Adipose tissue (tissue), 3 donors: Measurements from ENCODE around the gene NUDT3. TPM values are rescaled to one million over a fixed set of nuclear protein-coding genes. Genes with fewer than 3 reads are reported as not detected.

Experiments
- H3K27ac ChIP-seq: one replicate; pipeline ENCODE4 v1.5.1; 2013; ENCODE audit warnings: low read depth, low read length
- WGBS, 3 donors: extraction: QIAGEN DNeasy Blood & Tissue Kit; methylation state at CpG; one replicate each; pipeline ENCODE4 v1.1.7; 2013; 5-methylcytosine and 5-hydroxymethylcytosine counted together
- polyA plus RNA-seq, 3 donors: library from polyadenylated mRNA; stranded (reverse); fragments of 200-250 nt; gene quantifications; one replicate each; pipeline ENCODE4 v1.2.3, GENCODE V29; 2013
- donor health status: healthy with polysubstance abuse.
- donor health status: Bipolar disorder and iron deficiency.
- donor health status: healthy.

The NUDT3 gene
- polyA plus RNA-seq, 3 donors: 5.8 to 20.7 (median 9.0) TPM

DNA sequence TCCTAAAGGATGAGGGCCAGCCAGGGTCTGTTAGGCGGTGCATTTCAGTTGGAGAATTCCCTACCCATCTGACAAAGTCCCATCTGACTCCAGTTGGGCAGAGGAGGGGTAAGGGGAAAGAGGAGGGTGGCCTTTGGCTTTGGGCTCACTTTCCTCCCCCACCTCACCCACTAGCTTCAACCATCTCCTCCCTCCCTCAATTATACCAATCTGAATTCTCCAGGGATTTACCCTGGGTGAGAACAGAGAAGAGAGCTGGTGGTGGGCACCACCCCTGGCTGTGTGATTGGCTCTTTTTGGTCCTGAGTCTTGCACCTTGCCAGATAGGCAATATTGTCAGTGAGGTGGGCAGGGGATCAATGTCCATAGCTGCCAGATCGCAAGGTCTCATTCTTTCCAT lies 152.6 kb downstream of the NUDT3 start:
- WGBS, 3 donors: 93 to 97% (median 97%) methylated on average over 2 of the region's 2 CpGs
- no peak overlapping the region for H3K27ac ChIP-seq

DNA sequence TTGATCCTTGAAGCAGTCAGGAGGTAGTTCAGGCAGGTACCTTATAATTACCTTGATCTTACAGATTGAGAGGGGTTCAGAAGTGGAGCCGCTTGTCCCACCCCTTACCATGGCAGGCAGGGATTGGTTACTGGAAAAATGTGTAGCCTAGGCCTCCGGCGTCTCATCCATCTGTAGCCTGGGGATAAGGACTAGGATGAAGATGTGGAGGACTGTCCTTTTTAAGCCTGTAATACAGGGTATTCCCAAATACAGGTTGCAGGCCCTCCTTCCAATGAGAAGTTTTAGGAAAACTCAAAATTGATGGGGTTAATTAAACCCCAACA lies 153.0 kb downstream of the NUDT3 start:
- H3K27ac ChIP-seq: no peak overlapping the region
- WGBS, 3 donors: 92 to 96% (median 94%) methylated on average over 3 of the region's 3 CpGs

DNA sequence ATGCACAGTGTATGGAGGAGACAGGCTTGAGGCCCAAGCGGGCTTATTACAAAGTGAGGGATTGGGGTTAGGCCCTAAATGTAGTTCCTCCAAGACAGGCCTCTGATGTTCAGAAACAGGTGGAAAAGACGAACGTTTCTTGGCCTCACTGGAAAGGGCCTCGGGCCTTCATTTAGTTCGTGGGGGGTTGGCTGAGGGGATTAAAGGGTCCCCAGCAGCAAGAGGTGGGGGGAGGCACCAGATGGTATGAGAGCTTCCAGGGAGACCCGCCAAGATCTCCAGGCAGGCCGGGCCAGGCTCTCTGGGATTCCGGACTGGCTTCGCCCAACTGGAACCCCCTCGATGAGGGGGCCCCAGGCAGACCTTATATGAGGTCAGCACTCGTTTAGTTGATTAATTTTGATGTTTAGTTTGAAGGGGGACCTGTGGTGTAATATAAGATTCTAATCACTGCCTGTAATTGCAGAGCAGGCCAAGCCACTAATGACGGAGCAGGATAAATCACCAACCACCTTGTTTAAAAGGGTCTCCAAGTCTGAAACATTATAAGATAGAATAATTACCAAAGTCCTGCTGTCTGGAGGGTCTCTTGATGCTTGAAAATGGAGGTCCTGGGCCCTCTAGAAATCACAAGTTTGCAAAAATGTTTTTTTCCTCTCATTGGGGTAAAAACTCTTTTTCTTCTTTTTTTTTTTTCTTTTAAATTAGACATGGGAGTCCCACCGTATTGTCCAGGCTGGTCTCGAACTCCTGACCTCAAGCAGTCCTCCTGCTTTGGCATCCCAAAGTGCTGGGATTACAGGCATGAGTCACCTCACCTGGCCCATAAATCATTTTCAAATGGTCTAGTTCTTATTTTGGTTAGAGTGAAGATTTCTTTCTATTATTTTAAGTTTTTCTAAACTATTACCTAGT lies 153.6 kb downstream of the NUDT3 start:
- WGBS, 3 donors: 80 to 88% (median 82%) methylated on average over 14 of the region's 14 CpGs
- no peak overlapping the region for H3K27ac ChIP-seq

DNA sequence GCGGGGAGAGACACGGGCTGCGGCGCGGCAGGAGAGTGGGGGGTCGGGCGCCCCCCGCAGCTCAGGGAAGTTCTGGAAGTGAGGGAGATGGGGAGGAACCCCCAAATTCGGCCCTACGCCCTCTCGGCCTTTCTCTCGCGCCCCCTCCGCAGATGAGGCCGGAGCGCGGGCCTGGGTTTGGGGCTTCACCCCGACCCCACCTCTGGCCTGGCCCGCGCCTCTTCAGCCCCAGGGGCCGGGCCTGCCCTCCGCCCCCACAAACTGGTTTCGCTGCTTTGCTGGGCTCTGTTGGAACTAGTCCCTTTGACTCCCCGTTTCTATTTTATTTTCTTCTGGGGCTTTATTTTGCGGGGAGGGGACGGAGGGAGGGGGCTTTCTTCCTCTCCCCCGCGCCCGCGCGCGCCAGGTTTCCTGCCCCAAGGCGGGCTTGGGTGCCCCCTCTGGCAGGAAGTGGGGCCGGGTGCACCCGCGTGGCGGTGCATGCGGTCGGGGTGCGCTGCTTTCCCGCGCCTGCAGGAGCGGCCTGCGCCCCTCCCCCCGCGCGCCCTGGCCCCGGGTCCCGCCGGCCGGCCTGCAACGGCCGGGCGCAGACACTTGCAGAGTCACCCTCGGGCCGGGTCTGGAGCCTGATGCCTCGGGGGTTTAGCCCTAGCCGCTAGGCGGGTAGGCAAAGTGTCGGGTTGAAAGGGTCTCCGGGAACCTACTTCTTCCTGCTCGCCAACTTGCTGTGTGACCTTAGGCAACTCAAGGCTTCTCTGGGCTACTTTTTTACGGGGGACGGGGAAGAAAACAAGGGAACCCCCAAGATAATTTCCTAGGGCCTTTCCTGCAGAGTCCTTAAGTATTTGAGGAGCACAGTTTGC lies 154.5 kb downstream of the NUDT3 start:
- 7 to 10% (median 9%) methylated on average over 48 to 64 of the region's 64 CpGs for WGBS, 3 donors
- H3K27ac ChIP-seq: no peak overlapping the region

DNA sequence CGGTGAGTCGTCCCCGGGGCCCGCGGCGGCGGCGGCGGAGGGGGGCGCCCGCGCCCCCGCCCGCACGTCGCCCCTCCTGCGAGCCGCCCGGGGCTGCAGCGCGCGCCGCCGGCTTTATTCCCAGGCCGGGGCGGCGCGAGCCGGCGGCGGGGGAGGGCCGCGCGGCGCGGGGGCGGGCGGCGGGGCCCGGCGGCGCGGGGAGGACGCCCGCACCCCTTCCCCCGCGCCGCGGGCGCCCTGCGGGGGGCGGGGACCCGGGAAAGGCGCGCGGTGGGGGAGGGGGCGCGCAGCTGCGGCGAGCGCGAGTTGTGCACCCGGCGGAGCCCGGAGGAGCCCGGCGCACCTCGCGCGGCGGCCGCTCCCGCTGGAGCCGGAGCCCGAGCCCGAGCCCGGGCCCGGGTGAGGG lies 155.2 kb downstream of the NUDT3 start:
- WGBS, 3 donors: 0 to 2% methylated on average over 33 to 46 of the region's 78 CpGs; no CpG with 5 or more reads in 1 of the 3 donors
- H3K27ac ChIP-seq: no peak overlapping the region

DNA sequence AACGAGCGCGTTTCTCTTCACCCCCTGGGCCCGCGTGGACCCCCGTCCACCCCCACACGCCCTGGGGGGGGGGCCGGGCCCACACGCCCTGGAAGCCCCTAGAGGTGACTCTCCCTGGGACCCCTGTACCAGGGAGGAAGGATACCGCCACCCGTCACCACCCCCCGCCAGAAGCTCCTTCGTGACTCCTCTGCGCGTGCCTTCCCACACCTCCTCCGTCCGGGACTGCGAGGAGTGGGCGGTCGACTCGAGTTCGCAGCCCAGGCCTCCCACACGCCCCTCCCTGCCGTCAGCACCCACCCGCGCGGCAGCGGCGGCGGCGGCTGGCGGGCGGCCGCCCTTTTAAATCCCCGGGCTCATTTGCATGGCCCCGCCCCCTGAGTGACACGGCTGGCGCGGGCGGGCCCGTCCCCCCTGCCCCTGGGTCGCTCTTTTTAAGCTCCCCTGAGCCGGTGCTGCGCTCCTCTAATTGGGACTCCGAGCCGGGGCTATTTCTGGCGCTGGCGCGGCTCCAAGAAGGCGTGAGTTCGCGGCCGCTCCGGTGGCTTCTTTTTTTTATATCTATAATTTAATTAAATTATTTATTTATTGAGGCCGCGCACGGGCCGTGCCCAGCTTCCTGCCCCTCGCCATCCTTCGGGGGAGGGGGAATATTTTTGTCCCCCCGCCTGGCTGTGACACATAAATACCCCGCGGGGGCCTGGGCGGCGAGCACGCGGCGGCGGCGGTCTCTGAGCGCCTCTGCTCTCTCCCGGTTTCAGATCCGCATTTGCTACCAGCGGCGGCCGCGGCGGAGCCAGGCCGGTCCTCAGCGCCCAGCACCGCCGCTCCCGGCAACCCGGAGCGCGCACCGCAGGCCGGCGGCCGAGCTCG lies 155.8 kb downstream of the NUDT3 start, which contains the start of gene HMGA1:
Gene HMGA1, plus strand, starts transcription at position 431 of the 873 bp plus-strand sequence. CDS start 3,908 bp downstream, outside the sequence.
- 1 to 3% (median 1%) methylated on average over 69 to 91 of the region's 91 CpGs for WGBS, 3 donors
- peak within 1 kb of the TSS; percentile 39 for H3K27ac ChIP-seq

DNA sequence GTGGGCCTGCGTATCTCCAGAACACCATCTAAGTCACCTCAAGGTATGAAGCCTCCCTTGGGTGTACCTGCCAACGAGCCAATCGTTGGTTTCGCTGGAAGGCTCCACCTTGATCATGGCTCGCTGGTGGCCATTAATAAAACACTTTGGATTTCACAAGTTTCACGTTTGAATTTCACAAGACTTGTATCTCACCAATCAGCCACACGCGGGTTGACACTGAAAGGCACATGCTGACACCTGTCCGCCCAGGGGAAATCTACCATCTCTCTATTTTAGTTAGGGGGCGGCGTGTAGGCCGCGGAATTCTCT lies 156.4 kb downstream of the NUDT3 start:
- H3K27ac ChIP-seq: peak overlapping the region; percentile 39
- 16 to 43% (median 17%) methylated on average over 13 of the region's 13 CpGs for WGBS, 3 donors

DNA sequence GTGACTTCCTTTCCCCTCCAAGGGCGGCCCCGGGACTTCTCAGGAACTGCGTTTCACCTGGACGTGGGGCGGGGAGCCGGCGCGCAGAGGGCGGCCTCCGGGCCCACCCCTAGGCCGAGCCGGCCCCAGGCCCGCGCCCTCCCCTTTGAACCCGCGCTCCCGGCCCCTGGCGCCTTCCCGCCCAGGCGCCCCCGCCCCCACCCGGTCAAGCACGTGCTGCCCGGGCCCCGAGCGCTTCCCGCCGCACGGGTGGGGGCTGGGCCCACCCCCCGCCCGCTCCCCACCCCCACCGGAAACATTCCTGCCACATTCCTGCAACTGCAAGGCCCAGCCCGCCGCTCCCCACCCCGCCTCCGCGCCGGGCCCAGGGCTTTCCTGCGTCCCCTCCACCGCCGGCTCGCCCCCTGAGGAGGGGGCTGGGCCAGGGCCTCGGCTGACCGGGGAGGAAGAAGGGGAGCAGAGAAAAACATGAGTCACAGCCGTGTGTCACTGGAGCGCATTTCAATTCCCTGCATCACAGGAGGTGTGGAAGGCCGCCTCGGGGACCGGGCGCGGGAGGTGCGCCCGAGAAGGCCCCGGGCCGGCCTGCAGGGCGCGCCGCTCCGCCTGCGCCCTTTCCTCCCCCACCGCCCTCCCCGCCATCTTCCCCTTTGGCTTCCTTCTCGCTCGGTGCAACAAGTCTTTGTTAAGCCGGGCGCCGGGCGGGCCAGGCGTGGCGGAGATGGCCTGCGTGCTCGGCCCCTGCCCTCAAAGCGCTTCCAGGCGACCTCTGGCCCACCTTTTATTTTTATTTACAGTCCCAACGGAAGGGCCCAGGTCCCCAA lies 156.9 kb downstream of the NUDT3 start:
- H3K27ac ChIP-seq: peak overlapping the region; percentile 39
- 9 to 31% (median 12%) methylated on average over 44 to 75 of the region's 75 CpGs for WGBS, 3 donors

DNA sequence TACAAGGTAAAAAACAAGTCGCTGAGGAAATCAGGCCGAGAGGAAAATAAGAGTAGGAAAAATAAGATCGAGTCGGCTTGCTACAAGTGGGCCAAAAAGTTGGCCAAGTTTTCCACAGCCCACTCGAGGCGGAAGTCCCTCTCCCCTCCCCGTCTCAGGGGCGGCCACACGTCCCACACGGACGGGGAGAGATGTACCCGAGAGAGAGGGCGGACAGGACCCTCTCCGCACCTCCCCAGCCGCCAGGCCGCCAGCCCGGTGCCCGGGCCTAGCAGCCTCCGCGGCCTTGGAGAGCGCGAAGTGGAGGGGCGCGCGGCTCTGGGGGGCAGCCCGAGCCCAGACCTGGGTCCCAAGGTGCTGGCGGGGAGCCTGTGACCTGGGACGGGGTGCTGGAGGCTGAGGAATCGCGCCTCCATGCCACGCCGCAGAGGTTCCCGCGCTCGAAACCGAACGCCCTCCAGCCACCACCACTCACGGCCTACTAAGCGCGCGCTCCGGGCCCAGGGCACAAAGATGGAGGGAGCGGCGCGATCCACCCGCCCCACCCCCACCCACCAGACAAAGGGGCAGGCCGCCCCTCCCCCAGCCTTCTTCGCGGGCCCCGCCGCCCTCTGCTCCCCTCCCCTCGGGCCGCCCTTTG lies 157.7 kb downstream of the NUDT3 start:
- 75 to 83% (median 80%) methylated on average over 39 to 53 of the region's 53 CpGs for WGBS, 3 donors
- H3K27ac ChIP-seq: no peak overlapping the region

DNA sequence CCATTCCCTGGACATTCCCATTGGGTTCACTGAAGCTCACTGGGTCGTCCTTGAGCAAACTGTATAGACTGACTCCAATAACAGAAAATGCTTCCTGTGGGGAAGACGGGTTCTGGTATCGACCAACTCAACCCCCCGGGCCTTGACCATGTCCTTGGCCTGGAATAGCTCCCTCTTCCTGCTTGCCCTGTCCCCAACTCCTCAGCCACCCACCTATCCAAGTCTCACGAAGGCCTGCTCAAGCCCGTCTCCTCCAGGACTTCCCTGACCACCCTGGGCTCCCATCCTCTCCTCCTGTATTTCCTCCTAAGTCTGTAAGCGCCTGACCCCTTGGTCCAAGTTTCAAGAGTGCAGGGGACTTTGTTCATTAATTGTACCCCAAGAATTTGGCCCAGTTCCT lies 158.6 kb downstream of the NUDT3 start:
- no peak overlapping the region for H3K27ac ChIP-seq
- 76 to 92% (median 89%) methylated on average over 7 of the region's 7 CpGs for WGBS, 3 donors

DNA sequence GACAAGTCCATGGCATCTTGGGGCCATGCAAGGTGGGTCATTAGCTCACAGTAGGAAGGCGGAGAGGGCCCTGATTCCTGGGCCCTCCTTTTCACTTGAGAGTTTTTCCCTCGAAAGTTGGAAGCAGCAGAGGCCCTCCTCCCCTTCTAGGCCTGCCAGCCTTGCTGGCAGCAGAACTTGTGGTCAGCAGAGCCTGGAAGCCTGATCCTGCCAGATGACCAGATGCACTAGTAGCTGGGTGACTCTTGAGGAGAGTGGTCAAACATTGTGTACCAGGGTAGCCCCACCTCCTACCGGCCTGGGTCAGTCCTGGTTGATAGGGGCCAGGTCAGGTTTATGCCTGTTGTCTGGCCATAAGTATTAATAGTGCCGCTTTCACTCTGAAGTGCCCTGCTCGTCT lies 159.6 kb downstream of the NUDT3 start:
- no peak overlapping the region for H3K27ac ChIP-seq
- 81 to 85% (median 82%) methylated on average over 5 of the region's 5 CpGs for WGBS, 3 donors

DNA sequence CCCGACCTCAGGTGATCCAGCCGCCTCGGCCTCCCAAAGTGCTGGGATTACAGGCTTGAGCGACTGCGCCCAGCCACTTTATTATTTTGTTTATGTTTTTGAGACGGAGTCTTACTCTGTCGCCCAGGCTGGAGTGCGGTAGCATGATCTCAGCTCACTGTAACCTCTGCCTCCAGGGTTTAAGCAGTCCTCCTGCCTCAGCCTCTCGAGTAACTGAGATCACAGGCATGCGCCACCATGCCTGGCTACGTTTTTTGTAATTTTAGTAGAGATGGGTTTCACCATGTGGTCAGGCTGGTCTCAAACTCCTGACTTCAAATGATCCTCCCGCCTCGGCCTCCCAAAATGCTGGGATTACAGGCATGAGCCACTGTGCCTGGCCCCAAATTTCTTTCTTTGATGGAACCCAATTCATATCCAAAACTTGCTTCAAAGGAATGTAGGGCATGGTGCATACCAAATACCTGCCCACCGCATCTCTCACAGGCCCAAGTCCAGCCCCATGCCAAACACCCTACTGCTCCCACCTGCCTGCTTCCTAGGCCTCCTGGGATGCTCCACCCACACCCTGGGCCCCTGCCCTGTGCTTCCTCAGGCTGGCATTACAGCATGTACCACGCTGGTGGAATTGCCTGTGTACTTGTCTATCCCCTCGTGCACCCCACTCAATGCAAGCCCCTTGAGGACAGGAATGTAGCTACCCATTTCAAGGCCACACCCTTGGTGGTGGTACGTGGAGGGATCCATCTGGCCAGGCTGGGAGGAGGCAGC lies 160.7 kb downstream of the NUDT3 start:
- WGBS, 3 donors: 93 to 95% (median 95%) methylated on average over 17 of the region's 17 CpGs

DNA sequence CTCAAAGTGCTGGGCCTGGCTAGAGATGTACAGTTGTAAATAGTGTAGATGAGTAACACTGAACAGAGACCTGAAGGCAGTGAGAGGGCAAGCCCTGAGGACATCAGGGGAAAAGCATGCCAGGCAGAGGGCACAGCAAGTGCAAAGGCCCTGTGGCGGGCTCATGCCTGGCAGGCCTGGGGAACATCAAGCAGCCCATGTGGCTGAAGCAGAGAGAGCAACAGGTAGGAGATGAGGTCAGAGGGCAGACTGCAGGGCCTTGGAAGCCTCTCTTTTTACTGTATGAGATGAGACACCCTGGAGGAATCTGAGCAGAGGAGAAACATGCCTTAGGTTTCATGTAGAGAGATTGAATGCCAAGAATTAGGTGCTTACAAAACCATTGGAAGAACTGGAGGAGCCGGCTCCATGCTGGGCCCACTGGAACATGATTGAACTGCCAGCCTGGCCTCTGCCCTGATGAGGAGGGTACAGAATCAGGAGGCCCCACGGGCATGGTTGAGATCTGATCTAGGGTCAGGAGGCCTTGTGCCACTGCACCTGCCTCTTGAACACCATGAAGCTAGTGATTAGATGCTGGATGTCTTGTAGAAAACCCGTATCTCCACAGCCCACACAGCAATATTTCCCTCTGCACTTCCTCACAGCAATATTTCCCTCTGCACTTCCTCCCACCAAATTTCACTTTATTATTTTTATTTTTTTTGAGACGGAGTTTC lies 161.7 kb downstream of the NUDT3 start:
- WGBS, 3 donors: 71 to 93% (median 75%) methylated on average over 5 of the region's 5 CpGs

More for the DNA sequence above, 160.7 kb downstream of the NUDT3 start:
- H3K27ac ChIP-seq: no peak overlapping the region

DNA sequence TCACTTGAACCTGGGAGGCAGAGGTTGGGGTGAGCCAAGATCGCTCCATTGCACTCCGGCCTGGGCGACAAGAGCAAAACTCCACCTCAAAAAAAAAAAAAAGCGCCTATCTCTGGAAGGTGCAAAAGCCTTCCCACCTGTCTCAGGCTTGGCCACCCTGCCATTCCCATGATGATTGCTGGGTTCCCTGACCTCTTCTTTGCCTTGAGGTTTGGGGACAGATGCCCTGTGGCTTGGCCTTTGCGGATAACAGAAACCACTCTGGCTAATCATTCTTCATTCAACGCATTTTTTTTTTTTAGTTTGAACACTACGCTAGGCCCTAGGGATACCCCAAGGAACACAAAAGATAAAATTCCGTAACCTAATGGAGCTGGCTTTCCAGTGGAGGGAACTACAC lies 162.6 kb downstream of the NUDT3 start:
- 87 to 94% (median 89%) methylated on average over 8 of the region's 8 CpGs for WGBS, 3 donors
- H3K27ac ChIP-seq: no peak overlapping the region

More for the DNA sequence above, 161.7 kb downstream of the NUDT3 start:
- H3K27ac ChIP-seq: no peak overlapping the region
